Right renal pelvis (tissue), 4 donors: ENCODE measurements around the gene LCE4A. TPM values are rescaled to one million over a fixed set of nuclear protein-coding genes. Genes with fewer than 3 reads are reported as not detected.
"Not testable (repeated sequence)": the region's sequence is repeated elsewhere in the genome, so short reads cannot be mapped to it uniquely, and the experiment has no call there.

Experiments used
- DNase-seq, 4 donors: peaks; one replicate each; pipeline ENCODE4 v3.0.0-alpha.2; 2013; ENCODE audit warnings: low read depth in 4 of 4, low spot score in 3 of 4, missing footprints in 1 of 4
- polyA plus RNA-seq, 4 donors: library from polyadenylated mRNA; unstranded; fragments of 120-200 nt; gene quantifications; one replicate each; pipeline ENCODE4 v1.2.1, GENCODE V29; 2013; ENCODE audit not compliant: insufficient read length in 4 of 4

LCE4A gene
- not detected for polyA plus RNA-seq

GRCh38 chr1:152707860-152708259, at the start of gene LCE4A:
LCE4A (plus strand) TSS chr1:152708160; CDS start chr1:152709076, 916 bp downstream.
- no peak for DNase-seq

GRCh38 chr1:152658649-152659048, 49.3 kb upstream of the LCE4A start:
- peak in 1 of 4 donors; percentile 5 for DNase-seq

GRCh38 chr1:152663098-152663497, 44.9 kb upstream of the LCE4A start, which contains the start of gene LCE2D:
LCE2D (plus strand) TSS chr1:152663380; CDS start chr1:152664106, 726 bp downstream.
- no peak for DNase-seq

- DNase-seq = not testable (repeated sequence)
Measured at GRCh38 chr1:152666171-152666570, 41.8 kb upstream of the LCE4A start.

GRCh38 chr1:152667648-152668047, 40.3 kb upstream of the LCE4A start:
- DNase-seq = no peak

- DNase-seq = no peak
Measured at GRCh38 chr1:152673016-152673415, 34.9 kb upstream of the LCE4A start.

- not testable (repeated sequence) for DNase-seq
Measured at GRCh38 chr1:152674983-152675382, 33.0 kb upstream of the LCE4A start, which contains the start of gene LCE2C. LCE2C (plus strand) TSS chr1:152675279; CDS start chr1:152676016, 737 bp downstream.

- no peak for DNase-seq
Measured at GRCh38 chr1:152679459-152679858, 28.5 kb upstream of the LCE4A start.

- DNase-seq = no peak
Measured at GRCh38 chr1:152681616-152682015, 26.3 kb upstream of the LCE4A start.

GRCh38 chr1:152683846-152684245, 24.1 kb upstream of the LCE4A start:
- no peak for DNase-seq

- not testable (repeated sequence) for DNase-seq
Measured at GRCh38 chr1:152685823-152686222, 22.1 kb upstream of the LCE4A start, which contains the start of gene LCE2B. LCE2B (plus strand) TSS chr1:152686123; CDS start chr1:152686844, 721 bp downstream.

- DNase-seq = no peak
Measured at GRCh38 chr1:152697701-152698600, 10.0 kb upstream of the LCE4A start, which contains the start of gene LCE2A. LCE2A (plus strand) TSS chr1:152698345; CDS start chr1:152698902, 557 bp downstream.

- DNase-seq = no peak
Measured at GRCh38 chr1:152699746-152700145, 8.2 kb upstream of the LCE4A start.

- DNase-seq = no peak
Measured at GRCh38 chr1:152718238-152718637, 10.3 kb downstream of the LCE4A start.

GRCh38 chr1:152725261-152725660, 17.3 kb downstream of the LCE4A start:
- DNase-seq = no peak

GRCh38 chr1:152728986-152729385, 21.0 kb downstream of the LCE4A start:
- DNase-seq = no peak

- no peak for DNase-seq
Measured at GRCh38 chr1:152735648-152736047, 27.7 kb downstream of the LCE4A start.

GRCh38 chr1:152737997-152738396, 30.0 kb downstream of the LCE4A start:
- DNase-seq = no peak

- DNase-seq = no peak
Measured at GRCh38 chr1:152739841-152740240, 31.9 kb downstream of the LCE4A start.

- no peak for DNase-seq
Measured at GRCh38 chr1:152741656-152742055, 33.7 kb downstream of the LCE4A start.

- no peak for DNase-seq
Measured at GRCh38 chr1:152743371-152744145, 35.6 kb downstream of the LCE4A start.
